Inflammatory macrophage treated with lipopolysaccharide for 1 hour (primary cell): ENCODE results near the gene OR5W2.
"Not testable (repeated sequence)": the region's sequence is repeated elsewhere in the genome, so short reads cannot be mapped to it uniquely, and the experiment has no call there.

Experiments
- DNase-seq, 2 donors: peaks; one replicate each; pipeline ENCODE4 v3.0.0-alpha.2; 2020 to 2022

OR5W2 gene

DNA sequence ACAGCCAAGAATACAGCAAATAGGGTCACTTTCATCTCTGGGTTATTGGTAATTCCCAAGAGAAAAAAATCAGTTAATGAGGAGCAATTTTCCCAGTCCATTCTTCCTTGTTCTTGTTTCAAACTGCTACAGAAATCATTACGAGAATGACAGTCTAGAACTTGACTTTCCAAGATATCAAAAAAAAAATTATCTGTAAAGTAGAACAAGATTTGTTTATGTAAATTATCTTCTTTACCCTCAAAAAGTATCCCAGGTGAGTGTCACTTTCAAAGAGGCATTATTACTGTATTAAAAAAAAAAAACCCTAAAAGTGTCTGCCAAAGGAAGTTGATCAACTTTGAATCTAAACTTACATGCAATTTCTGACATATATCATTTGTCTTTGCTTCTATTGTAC, at the start of gene OR5W2:
Gene OR5W2 (minus strand): TSS at position 101 of the 400 bp plus-strand sequence. CDS start 0 bp downstream, at position 101.
- no peak for DNase-seq

- DNase-seq, result no peak
Observed at GRCh38 chr11:55956521-55956920, 42.1 kb upstream of the OR5W2 start.

GRCh38 chr11:55949330-55949729, 34.9 kb upstream of the OR5W2 start:
- DNase-seq, result no peak

- DNase-seq, result peak; percentile 18 to 41
Observed at GRCh38 chr11:55942785-55943392, 28.5 kb upstream of the OR5W2 start.

- no peak for DNase-seq
Observed at GRCh38 chr11:55936300-55936699, 21.9 kb upstream of the OR5W2 start, which contains the start of gene OR5I1. TSS of gene OR5I1 (minus strand) at chr11:55936400. CDS start at chr11:55936400, 0 bp downstream.

GRCh38 chr11:55920537-55920936, 6.2 kb upstream of the OR5W2 start:
- DNase-seq, result no peak

- DNase-seq, result no peak
Observed at GRCh38 chr11:55902308-55902707, 12.1 kb downstream of the OR5W2 start.

DNA sequence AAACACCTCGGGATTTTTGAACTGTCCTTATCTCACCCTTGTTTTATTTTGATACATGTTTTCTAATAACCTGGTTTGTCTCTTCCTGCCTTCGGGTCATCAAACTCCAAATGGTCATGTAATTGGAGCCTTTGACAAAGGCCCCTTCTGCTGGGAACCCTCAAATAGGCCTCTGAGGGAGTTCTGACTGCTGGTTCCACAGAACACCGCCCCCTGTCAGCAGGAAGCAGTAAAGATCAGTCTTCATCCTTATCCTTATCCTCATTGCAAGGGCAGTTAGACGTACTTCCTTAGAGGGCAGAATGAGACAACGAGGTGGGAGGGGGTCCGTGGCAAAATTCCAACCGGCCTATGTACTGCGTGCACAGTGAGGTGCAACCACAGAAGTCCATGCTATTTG, 19.2 kb downstream of the OR5W2 start:
- DNase-seq, result no peak

DNA sequence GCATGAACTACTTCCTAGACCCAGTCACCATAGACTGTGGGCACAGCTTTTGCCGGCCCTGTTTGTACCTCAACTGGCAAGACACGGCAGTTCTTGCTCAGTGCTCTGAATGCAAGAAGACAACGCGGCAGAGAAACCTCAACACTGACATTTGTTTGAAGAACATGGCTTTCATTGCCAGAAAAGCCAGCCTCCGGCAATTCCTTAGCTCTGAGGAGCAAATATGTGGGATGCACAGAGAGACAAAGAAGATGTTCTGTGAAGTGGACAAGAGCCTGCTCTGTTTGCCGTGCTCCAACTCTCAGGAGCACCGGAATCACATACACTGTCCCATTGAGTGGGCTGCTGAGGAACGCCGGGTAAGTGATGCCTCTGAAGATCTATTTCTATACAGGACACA, 28.9 kb downstream of the OR5W2 start:
- not testable (repeated sequence) for DNase-seq

DNA sequence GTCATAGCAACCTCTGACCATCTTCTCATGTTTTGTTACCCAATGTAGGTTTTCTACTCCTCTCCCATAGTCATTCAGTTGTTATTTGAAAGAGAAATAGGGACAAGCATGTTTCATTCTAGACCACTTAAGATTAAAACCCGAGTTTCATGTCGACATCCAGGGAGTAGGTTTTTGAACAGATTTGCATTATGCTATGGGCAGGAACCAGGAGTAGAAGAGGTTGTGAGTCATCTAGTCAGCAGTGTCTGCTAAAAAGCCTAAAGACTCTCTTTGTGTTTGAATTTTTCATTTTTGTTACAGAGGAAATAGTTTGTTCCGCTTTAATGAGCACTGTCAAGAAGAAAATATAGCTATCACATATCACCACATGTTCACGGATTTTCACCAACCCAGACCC, 29.4 kb downstream of the OR5W2 start:
- not testable (repeated sequence) for DNase-seq

DNA sequence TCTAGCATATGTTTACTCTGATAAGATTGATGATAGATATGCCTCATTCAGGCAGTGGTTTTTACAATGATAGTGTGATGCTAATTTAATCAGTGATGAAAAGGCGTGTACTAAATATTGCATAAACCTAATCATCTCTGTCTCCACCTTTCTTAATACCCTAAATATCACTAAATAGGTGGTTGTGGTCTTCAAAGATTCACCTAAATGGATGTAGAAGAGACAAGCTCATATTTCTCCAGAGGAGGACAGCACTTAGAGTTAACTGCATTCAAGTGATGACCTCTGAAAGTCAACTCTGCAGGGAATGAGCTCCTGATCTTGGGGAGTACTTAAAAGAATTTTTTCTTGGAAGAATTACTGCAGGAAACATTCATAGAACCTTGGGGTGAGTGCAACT, 31.4 kb downstream of the OR5W2 start, which contains the start of gene TRIM51:
Gene TRIM51 (plus strand): TSS at position 301 of the 400 bp plus-strand sequence. CDS start 2,132 bp downstream, outside the sequence.
- DNase-seq, result not testable (repeated sequence)

GRCh38 chr11:55873146-55873545, 41.2 kb downstream of the OR5W2 start:
- DNase-seq, result not testable (repeated sequence)

- not testable (repeated sequence) for DNase-seq
Observed at GRCh38 chr11:55872731-55873130, 41.7 kb downstream of the OR5W2 start.

DNA sequence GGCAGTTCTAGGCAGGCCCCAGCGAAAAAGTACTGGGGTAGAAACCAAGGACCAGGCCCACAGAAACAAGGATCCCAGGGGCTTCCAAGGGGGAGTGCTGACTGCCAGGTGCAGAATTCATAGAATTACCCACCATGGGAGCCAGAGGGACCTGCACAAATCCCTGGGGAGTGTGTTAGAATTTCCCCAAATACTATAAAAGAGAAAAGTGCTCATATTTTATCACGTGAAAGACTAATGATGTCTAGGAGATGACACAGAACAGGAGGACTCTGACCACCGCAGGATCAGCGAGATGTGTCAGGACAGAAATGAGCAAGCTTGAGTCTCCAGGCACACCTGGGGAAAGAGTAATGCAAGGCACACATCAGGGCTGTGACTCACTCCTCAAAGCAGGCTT, 47.0 kb downstream of the OR5W2 start:
- DNase-seq, result not testable (repeated sequence)
